C1 segment of cervical spinal cord (tissue), 14 donors: ENCODE data around the gene NTM.
A peak's percentile ranks its signal among the peaks of the same experiment; 100 is the strongest.

Source experiments
- DNase-seq, 14 donors: peaks; one replicate each; lab custom pipeline; 2025; lab: John Stamatoyannopoulos, UW

NTM gene

DNA sequence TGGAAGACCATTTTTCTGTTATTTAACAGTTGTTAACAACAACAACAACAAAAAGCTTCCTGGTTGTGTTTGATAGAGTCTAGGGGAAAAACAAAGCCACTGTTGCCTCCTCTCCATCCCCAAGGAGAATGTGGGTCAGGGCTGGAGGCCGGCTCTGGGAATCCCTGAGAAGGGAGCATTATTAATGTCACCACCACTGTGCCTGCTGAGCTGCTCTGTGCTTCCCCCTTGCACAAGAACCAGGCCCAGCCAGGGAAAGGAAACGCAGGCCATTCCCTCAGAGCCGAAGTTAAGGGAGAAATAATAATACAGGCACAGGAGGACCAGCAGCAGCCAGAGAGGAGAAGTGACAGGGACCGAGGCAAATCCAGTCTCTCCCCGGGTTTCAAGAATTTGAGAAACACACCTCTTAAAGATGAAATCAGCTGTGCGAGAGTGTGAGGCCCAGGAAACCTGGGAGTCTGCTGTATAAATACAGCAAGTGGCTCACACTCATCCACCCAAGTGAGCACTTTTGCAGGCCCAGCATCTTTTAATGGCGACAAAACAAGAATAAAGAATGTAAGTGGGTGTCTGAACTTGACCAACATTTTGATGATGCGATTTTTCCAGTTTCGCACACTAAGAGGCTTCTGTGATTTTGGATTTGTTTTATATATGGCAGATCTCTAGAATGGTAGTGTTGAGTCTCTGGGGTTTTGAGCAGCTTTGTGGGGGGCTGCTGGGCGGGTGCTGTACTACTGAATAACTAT, 539.2 kb downstream of the NTM start:
- peak in 1 of 14 donors; percentile 71 for DNase-seq

DNA sequence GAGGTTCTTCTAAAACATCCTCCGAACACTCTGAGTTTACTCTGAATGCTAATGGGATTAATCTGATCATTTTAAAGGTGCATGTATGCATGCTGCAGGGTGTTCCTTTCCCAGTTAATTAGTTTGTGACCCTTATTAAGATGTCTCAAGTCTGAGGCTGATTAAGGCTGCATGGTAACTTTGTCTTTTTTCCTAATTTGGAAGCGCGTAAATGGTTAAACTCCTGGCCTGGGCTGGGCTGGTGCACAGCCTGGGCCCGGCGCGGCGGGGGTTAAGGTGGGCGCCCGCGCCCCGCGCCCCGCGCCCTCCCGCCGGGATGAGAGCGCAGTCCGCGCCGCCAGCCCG, 539.7 kb downstream of the NTM start:
- DNase-seq: no peak

DNA sequence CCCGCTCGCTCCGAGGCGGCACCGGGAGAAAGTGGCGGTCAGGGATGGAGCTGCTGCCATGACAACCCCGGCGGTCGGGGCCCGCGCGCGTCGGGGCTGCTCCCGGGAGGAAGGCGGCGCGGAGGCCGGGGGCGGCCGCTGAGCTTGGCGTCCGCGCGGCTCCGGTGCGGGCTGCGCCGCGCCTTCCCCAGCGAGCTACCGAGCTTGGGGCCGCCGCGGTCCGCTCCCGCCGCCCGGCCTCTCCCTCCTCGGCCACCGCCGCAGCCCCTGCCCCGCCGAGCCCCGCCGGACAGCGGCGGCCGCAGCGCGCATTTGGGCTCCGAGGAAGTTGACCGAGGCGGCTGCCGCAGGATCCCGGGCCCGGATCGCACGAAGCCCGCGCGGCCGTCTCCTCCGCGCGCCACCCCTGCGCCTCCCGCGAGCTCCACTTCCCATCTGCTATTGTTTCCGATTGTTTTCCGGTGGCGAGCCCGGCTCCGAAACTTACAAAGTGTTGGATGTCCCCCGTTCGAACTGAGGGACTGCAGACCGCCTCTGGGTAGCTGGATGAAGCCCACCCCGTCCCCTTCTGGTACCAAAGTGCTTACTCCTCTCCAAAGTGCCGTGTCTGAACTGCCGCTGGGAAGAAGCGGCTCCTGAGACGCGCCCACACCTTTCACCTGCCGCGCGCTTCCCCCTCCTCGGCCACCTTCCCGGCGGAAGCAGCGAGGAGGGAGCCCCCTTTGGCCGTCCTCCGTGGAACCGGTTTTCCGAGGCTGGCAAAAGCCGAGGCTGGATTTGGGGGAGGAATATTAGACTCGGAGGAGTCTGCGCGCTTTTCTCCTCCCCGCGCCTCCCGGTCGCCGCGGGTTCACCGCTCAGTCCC, 540.3 kb downstream of the NTM start:
- peak in 2 of 14 donors; percentile 37 to 70 for DNase-seq

DNA sequence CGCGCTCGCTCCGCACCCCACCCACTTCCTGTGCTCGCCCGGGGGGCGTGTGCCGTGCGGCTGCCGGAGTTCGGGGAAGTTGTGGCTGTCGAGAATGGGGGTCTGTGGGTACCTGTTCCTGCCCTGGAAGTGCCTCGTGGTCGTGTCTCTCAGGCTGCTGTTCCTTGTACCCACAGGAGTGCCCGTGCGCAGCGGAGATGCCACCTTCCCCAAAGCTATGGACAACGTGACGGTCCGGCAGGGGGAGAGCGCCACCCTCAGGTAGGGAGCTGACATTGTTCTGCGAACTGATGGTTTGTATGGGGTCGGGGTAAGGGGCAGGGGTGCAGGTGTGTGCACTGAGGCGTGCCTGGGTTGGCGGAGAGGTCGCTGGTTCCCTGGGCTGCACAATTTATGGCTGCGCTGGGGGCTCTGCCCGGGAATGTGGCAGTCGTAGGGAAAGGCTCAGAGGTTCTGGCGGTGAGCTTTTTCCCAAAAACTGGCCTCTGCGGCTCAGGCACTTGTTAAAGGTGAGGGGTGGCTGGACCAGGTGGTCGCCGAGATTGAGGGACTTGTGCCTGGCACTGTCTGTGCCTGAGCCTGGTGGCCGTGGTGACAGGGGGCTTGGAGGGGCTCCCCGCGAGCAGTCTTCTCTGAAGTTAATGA, 541.1 kb downstream of the NTM start:
- DNase-seq: peak in 1 of 14 donors; percentile 69

DNA sequence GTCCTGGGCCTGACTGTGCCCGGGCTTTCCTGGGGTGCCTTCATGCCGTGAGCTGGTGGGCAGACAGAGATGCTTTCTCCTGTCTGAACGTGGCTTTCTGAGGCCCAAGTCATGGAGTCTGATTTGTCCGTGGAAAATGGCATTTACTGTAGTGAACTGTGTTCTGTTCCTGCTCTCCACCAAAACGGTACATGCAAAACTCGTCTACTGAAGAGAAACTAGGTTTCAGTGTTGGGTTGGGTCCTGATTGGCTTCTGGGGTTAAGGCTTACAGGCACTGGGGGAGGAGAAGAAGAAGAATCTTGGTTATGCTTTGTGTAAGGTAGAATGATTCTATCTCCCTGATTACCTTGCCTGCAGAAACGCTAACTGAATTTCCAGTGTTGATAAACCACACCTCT, 541.7 kb downstream of the NTM start:
- peak in 1 of 14 donors; percentile 68 for DNase-seq

DNA sequence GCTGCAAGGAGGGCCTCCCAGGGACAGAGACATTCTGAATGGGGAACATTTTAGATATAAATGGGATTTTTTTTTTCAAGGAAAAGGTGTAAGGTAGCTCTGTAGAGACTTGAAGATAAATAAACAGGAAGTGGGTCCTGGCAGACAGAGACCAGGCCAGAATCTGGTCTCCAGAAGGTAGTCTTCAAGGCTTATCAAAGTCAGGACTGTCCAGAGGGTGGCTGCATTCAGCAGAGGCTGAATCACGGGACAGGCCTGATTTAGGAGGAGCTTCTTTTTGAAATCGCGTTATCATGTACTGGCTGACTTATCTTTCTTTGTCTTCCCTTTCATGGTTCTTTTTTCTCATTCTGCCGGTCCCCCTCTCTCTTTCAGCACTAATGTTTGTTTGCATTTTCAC, 542.9 kb downstream of the NTM start:
- DNase-seq: peak in 1 of 14 donors; percentile 71

DNA sequence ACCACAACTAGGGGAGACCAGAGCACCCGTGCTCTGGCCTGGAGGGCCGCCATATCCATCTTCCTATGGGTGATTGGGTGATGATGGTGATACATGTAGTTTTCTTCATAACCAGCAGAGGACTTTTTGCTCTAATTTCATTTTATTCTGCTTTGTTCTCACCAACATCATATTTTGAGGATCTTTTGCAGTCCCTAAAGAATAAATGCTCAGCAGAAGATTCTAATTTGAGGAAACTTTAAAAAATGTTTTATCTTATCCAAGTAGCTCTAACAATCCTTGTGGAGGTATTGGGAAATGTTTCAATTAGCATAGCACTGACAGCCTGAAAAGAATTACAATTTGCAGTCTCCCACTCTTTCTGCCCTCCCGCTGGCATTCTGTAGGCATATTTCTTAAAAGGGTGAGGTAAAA, 544.0 kb downstream of the NTM start:
- DNase-seq: peak in 1 of 14 donors; percentile 53

DNA sequence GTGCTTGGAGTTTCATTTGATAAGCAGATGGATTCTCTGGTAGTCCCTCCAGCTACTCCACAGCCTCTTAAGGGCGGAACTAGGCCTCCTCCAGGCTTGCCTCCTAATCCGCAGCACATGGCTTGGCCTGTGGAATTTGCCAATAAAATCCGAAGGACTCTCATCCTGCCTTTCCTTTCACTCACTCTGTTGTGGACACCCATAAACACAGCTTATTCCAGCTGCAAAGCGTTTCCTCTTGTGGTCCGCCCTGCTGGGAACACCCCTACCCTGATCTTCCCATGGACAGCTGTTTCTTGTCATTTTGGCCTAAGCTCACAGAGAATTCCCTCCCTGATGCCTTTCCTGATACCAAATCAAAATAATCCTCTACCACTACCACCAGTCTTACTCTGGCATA, 546.2 kb downstream of the NTM start:
- DNase-seq: no peak

DNA sequence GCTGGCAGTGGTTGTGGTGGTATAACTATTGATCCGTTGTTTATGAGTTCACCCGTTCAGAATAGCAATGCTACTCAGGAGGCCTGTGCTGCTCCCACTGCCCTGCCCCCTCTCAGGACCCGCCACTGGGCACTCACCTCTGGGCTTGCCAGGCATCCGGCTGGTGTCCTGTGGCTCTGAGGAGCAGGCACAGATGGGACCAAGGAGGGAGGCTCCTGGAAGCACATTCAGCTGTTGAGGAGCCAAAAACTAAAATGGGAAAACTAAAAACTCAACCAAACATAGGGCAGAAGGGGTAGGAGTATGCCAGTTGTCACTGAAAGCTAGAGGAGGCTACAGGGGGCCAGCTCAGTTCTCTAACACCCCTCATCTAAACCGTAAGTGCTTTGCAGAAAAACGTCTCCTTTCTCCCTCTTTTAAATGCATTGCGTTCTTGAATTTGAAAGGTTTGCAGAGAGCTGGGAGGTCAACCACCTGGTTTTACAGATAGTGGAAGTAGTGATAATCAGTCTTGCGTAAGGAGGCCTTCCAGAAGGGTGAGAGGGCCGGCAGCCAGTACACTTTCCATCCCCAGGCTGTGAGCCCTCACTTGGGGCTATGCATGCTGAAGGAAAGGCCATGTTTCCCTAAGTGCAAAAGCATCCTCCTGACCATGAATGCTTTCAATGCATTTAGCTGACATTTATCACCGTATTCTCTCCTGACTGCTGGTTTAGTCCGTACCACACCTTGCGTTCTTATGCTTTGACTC, 547.4 kb downstream of the NTM start:
- peak in 1 of 14 donors; percentile 96 for DNase-seq

DNA sequence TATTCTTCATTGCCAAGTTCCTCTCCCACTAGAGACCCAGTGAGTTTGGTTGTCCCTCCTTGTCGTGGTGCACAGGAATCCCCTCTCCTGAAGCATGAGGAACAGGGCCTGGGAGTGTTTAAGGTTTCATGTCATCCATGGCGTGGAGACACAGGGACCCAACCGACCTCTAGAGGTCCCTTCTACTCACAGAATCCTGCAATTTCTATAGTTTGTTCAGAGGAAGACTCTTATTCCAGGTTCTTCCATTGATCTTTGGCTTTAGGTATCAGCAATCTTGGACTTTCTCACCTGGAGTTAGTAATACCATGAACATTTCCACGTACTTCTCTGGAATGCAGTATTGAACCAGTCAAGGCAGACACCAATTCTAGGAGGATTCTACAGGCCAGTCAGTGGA, 548.2 kb downstream of the NTM start:
- no peak for DNase-seq

DNA sequence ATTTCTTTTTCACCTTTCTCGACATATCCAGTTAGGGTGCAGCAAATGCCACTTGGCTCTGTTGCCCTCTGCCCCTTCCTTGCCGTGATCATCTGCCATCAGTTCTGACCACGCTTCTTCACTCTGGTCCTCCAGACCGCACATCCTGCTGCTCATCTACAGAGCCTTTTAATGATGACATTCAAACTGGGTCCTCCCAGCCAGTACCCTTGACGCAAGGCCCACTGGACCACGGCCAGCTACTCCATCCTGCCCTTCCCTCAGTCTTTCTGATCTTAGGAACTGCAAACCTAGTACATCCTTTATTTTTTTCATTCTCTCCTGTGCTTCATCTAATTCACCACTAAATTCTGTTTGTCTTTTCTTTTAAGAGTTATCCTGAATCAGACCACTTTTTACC, 551.8 kb downstream of the NTM start:
- no peak for DNase-seq

DNA sequence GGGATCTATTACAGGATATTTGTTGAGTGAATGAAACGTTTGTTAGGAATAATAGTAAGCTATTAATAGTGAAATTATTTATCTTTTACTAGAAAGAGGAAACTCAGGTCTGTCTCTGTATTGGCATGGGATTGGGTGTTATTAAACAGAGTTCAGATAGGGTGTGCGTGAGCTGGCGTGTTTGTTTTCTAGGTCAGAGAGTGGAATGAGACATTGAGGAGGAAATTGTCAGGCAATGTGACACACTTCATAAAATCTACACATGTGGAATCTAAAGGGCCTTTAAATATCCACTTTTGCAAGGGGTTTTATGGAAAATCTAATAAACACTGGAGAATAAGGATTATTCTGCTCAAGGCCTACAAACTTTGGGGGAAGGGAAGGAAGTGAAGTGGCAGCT, 552.9 kb downstream of the NTM start:
- DNase-seq: no peak

DNA sequence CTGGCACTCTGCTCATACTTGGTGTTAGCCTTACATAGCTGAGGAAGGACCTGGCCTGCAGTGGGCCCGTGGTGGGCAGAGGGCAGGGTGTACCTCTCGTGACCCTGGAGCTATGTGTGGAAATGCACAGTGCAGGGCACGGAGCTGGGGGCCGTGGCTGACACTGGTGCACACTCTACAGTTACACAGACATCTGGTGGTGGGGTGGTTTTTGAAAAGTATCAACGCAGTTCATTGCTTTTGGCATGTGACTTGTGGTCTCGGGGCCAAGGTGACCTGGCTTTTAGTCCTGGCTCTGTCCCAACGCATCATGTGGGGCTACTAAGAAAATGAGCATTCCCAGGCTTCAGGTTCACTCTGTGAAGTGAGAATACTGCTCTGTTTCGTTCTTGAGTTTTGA, 553.6 kb downstream of the NTM start:
- no peak for DNase-seq

DNA sequence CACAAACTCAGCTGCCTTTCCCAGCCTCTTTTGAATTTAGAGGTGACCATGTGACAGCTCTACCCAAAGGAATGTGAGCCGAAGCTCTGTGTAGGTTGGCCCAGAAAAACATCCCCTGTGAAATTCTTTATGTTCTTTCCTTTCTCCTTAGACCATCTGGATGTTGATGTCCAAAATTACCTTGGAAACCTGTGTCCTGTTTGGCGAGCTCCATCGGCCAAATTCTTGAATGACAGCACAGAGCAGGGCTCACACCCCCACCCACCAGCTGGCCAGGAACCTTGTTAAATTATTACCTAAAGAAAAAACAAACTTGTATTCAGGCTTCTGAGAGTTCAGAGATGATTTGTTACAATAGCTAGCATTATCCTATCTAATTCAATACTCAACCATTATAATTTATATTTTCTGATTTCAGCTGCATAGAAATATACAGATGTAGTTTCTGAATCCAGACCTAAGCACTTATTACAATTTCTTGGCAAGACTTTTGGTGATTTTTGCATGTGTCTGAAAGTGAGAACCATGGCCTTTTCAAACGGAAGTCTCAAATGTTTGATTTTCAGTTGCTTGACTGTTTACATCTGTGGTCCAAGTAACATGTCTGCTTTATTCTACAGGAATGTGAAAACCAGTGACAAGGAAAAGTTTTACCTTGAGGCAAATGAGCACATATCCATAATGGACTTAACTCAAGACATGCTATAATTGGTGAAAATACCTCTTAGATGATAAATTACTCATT, 554.2 kb downstream of the NTM start:
- DNase-seq: peak in 1 of 14 donors; percentile 55

DNA sequence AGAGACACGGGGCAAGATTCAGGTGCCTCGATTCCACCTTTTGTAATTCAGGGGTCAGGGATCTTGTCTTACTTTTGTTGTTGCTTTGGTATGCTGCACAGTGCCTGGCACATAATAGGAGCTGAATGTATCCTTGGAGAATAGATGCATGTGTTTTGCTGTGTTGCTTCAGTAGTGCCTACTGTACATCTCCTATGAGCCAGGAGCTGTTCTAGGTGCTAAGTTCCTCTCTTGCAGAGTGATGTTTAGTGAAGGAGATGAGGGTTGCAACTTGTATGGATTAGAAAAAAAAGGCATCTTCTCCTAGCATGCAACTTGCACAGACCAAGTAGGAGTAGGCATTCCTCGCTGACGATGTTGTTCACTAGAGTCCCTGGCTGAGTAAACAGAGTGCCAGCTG, 555.4 kb downstream of the NTM start:
- DNase-seq: no peak

DNA sequence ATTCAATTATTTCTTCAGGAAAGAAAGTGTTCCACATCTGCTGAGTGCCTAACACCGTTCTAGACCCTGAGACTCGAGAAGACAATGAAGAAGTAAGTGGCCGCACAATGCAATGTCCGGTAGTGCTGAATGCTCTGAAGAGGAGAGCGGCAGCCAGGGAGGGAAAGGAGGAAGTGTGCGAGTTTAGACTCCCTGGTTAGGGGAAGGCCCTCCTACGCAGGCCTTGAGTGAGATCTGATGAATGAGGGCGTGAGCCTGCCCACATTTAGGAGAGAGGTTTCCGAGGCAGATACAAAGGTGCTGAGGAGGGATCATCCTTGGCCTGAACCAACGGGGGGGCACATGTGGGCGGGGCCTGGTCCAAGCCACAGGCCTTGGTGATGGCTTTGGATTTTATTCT, 558.6 kb downstream of the NTM start:
- DNase-seq: peak in 4 of 14 donors; percentile 11 to 21 (median 16)

DNA sequence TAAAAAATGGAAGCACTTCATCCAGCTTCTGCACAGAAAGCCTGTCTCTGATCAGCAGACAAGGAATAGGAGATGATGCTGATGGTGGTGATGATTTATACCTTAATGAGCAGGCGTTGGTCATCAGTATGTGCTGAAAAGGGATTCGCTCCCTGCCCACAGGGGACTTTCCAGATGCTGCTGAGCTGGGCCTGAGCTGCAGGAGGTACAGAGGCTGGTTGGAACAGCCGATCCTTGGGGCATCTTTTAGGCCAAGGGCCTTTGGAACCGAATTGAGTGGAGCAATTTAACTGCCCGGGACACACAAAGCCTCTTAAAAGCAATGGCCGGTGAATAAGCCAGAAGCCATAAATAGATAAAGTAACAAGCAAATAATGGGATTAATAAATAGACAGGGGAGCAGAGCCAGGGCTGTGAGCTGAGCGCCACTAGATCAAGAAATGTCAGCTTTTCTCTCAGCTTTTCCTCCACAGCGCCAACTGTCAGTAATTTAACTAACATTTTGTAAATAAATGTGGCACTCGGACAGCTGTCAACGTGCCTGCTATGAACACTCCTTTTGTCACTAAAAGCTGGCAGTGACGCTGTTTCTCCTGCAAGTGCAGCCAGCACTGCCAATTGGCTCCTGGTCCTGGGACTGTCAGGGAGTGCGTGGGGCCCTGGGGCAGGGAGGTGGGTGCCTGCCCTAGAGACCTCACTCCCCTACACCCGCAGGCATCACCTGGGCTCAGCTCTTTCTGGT, 562.3 kb downstream of the NTM start:
- DNase-seq: peak in 10 of 14 donors; percentile 8 to 91 (median 36)

DNA sequence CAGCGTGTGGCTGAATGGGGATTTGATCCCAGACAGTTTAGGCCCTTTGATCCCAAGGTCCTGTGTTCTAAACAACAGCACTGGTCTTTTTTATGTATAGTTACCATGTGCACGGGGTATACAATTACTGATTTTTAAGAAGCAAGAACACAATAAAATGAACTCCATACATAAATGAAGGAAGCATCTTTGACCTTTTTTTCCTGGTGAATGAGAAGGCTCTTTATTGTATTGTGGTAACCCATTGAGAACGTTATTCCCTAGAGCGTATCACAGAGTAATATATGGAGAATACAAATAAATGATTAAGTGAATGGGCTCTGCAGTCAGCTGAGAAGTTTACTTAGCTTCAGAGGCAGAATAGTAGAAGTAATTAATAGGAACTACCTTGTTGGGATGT, 563.6 kb downstream of the NTM start:
- no peak for DNase-seq

DNA sequence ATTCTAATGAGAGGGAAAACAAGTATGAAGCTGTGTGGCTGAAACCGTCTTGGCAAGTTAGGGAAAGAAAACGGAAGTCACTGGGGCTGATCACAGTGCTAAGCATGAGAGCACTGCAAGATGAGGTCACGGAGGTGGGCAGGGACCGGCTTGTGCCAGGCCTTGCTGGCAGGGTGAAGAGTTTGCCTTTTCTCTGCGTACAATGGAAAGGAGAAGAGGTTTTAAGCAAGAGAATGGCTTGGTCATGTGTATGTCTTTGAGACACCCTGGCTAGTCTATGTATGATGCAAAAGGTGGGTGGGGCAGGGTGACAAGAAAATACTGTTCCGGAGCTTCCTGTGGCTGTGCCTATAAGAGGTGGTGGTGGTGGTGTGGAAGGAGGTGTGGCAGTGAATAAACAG, 567.9 kb downstream of the NTM start:
- DNase-seq: peak in 9 of 14 donors; percentile 20 to 73 (median 29)

DNA sequence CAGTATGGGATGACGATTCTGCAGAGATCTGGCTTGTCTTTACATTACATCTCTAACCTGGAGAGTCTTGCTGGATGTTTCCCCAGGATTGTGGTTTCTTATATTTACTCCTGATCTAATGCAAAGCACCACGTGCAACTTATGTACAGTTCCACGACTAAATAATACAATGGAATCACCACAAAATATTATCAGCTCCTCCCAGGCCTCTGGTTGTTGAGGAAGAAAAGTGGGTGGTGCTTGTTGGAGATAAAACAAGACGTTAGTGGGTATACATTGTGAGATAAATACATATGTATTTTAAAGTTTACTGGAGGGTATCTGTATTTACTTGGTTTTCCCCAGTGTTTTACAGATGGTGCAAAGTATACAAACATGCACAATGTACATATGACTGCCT, 569.7 kb downstream of the NTM start:
- no peak for DNase-seq
